Activated CD4-positive, alpha-beta T cell treated with anti-CD3 and anti-CD28 coated beads for 1 hour (primary cell): ENCODE measurements around the gene PCSK6.
"Not testable (repeated sequence)": the region's sequence is repeated elsewhere in the genome, so short reads cannot be mapped to it uniquely, and the experiment has no call there.

Experiments used
- DNase-seq: peaks from one replicate; pipeline ENCODE4 v3.0.0-alpha.2; 2020

Gene PCSK6

GRCh38 chr15:101481917-101482525 is 7.5 kb downstream of the PCSK6 start:
- no peak for DNase-seq

- no peak for DNase-seq
Measured at GRCh38 chr15:101481381-101481705, 8.2 kb downstream of the PCSK6 start.

- DNase-seq = no peak
Measured at GRCh38 chr15:101480613-101481380, 8.7 kb downstream of the PCSK6 start.

- DNase-seq = no peak
Measured at GRCh38 chr15:101479851-101480612, 9.5 kb downstream of the PCSK6 start.

GRCh38 chr15:101479342-101479845 is 10.1 kb downstream of the PCSK6 start:
- DNase-seq = no peak

GRCh38 chr15:101478701-101479341 is 10.7 kb downstream of the PCSK6 start:
- no peak for DNase-seq

GRCh38 chr15:101477851-101478362 is 11.6 kb downstream of the PCSK6 start:
- DNase-seq = no peak

- DNase-seq = no peak
Measured at GRCh38 chr15:101476756-101477155, 12.8 kb downstream of the PCSK6 start.

- no peak for DNase-seq
Measured at GRCh38 chr15:101474983-101475382, 14.5 kb downstream of the PCSK6 start.

GRCh38 chr15:101474233-101474632 is 15.3 kb downstream of the PCSK6 start:
- DNase-seq = no peak

GRCh38 chr15:101472033-101472432 is 17.5 kb downstream of the PCSK6 start:
- no peak for DNase-seq

- no peak for DNase-seq
Measured at GRCh38 chr15:101470548-101471239, 18.8 kb downstream of the PCSK6 start.

- DNase-seq = no peak
Measured at GRCh38 chr15:101469520-101470288, 19.8 kb downstream of the PCSK6 start.

GRCh38 chr15:101466188-101466587 is 23.3 kb downstream of the PCSK6 start:
- DNase-seq = no peak

GRCh38 chr15:101464999-101465669 is 24.4 kb downstream of the PCSK6 start:
- no peak for DNase-seq

GRCh38 chr15:101464256-101464998 is 25.1 kb downstream of the PCSK6 start:
- no peak for DNase-seq

- DNase-seq = not testable (repeated sequence)
Measured at GRCh38 chr15:101463696-101464095, 25.8 kb downstream of the PCSK6 start.

GRCh38 chr15:101463270-101463669 is 26.2 kb downstream of the PCSK6 start:
- no peak for DNase-seq

GRCh38 chr15:101461097-101461496 is 28.4 kb downstream of the PCSK6 start:
- no peak for DNase-seq
